Epithelial cell of prostate (primary cell): ENCODE data around the gene MT1E.
A peak's percentile ranks its signal among the peaks of the same experiment; 100 is the strongest.
"Not testable (repeated sequence)": the region's sequence is repeated elsewhere in the genome, so short reads cannot be mapped to it uniquely, and the experiment has no call there.

Source experiments
- DNase-seq: peaks from one replicate; pipeline ENCODE4 v3.0.0-alpha.2; 2011; ENCODE audit warnings: low read depth, low spot score
- H3K27ac ChIP-seq: fragments of 450-650 bp; 2 replicates; pipeline ENCODE4 v1.5.1; 2017; ENCODE audit warnings: mild to moderate bottlenecking

Gene MT1E

DNA sequence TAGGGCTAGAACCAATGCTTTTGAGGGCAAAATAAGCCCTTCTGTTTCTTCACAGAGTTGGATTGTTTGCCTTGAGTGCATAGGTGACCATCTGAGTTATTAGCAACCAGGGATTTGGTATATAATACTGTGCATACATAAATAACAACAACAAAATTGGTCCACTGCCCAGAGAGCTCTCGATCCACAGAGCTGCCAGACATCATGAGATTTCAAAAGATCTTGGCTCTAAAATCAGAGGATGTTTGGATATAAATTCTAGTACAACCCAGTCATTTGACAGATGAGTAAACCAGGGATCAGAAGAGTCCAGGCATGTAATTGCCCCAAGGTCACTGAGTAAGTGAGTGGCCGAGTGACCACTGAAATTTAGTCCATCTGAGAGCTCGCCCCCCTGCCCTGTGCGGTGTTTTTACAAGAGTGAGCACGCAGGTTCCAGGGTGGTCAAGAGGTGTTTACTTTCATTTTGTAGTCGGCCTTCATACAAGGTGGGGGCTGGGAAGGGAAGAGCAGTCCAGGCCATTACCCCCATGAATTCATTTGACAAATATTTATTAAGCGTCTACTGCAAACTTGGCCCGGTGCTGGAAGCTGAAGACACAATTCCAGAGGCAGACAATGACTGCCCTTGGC lies 19.0 kb upstream of the MT1E start:
- peak overlapping the region; percentile 100 for H3K27ac ChIP-seq

GRCh38 chr16:56607109-56607618 lies 18.4 kb upstream of the MT1E start:
- peak overlapping the region; percentile 100 for H3K27ac ChIP-seq
- DNase-seq: peak; percentile 93

More for the DNA sequence above, 19.0 kb upstream of the MT1E start:
- no peak for DNase-seq

- H3K27ac ChIP-seq: peak overlapping the region; percentile 100
- DNase-seq: no peak
Observed at GRCh38 chr16:56607675-56608042, 17.9 kb upstream of the MT1E start.

GRCh38 chr16:56608043-56608875 lies 17.3 kb upstream of the MT1E start, which contains the start of gene MT2A:
Gene MT2A, plus strand, starts transcription at chr16:56608584. Its CDS starts 72 bp downstream, at chr16:56608656.
- DNase-seq: peak; percentile 91

DNA sequence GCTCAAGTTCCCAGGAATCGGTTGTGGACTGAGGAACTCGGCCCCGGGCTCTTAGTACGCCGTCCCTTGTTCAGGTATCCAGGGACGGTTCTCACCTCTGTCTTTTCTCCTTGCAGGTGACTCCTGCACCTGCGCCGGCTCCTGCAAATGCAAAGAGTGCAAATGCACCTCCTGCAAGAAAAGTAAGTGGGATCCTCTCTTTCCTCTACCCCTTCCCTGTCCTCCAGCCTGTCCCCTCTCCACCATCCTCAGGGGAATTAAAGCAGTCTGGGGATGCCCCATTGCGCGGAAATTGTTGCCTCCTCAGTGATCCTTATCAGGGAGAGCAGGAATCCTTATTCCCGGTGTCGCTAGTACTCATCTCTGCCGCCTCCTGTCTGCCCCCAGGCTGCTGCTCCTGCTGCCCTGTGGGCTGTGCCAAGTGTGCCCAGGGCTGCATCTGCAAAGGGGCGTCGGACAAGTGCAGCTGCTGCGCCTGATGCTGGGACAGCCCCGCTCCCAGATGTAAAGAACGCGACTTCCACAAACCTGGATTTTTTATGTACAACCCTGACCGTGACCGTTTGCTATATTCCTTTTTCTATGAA lies 16.6 kb upstream of the MT1E start:
- no peak for DNase-seq

More at GRCh38 chr16:56608043-56608875, 17.3 kb upstream of the MT1E start, which contains the start of gene MT2A:
- peak within 1 kb of the TSS; percentile 100 for H3K27ac ChIP-seq

DNA sequence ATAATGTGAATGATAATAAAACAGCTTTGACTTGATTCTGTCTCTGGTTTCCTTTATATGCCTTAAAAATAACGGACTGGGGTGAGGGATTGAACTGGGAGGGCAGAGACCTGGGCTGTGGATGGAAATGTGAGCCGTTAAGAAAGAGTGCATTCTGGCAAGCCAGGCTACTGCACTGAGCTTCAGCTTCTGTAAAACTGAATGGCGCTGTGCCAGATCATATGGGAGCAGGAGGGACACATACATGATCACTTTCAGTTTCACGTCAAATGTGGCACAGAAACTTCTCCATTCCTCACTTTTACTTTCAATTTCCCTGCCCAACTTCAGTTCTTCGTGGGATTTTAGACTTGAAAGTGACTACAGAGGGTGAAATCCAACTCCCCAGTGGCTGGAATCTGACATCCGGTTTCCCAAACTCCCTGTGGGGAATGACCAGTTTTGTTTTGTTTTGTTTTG lies 16.1 kb upstream of the MT1E start:
- no peak for DNase-seq
- H3K27ac ChIP-seq: peak overlapping the region; percentile 100

More for the DNA sequence above, 16.6 kb upstream of the MT1E start:
- peak overlapping the region; percentile 100 for H3K27ac ChIP-seq

DNA sequence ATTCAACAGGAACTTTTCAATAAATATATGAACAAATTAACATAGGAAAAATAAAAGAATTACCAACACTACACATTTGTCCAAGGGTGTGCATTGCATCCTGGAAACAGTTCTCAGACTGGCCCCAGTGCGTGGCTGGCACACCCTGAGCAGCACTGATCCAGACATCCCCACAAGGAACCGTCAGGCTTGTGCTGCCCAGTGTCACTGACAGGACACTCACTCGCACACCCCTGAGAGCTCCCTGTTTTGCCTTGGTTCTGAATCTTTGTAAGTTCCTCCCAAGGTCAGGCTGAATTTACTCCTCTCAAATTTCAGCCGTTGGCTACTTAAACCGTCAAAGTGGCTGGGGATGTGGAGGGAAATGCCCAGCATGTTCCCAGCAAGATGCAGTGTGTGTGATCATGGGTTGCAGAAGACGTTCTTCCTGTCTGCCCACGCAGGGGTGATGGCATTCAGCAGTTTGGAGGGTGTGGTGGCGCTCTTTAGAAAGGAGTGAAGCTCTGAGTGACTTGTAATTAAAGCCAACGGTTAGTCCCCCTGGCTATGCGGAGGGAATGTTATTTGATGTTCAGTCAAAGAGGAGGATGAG lies 15.5 kb upstream of the MT1E start:
- H3K27ac ChIP-seq: peak overlapping the region; percentile 100
- DNase-seq: no peak

- H3K27ac ChIP-seq: peak overlapping the region; percentile 100
- DNase-seq: no peak
Observed at GRCh38 chr16:56610609-56611111, 14.9 kb upstream of the MT1E start.

GRCh38 chr16:56611281-56611833 lies 14.2 kb upstream of the MT1E start:
- no peak for DNase-seq
- H3K27ac ChIP-seq: peak overlapping the region; percentile 100

DNA sequence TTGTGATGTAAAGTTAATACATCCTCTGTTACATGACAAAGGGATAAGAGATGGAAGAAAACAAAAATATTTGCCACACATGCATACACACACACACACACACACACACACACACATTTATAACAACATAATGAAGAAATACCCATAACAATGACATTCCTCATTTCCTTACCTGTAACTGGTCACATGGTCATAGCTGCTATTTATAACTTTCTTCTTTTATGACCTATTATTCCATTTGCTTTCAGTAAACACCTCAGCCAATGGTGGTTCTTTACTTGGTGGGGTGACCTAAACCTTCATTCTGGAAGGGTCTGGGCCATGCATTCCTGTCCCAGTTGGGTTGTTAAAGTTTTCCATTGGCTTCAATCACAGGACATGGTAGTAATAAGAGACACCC lies 11.9 kb upstream of the MT1E start:
- H3K27ac ChIP-seq: peak overlapping the region; percentile 95
- DNase-seq: no peak

GRCh38 chr16:56614549-56614991 lies 11.0 kb upstream of the MT1E start:
- H3K27ac ChIP-seq: peak overlapping the region; percentile 95
- no peak for DNase-seq

DNA sequence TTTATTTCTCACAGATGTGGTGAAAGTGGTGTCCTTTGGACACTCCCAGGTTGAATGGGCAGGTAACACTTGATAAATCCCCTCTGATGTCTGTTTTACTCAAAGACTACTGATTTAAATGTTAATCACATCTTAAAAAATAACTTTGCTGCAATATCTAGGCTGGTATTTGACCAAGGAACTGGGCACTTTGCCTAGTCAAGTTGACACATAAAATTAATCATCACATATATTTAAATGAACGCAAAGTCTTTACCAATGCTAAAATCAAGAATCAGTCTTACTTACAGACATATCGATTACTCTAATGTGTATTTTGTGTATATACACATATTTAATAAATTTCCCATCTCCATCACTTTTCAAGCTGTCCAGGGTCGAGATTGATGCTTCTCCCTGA lies 10.2 kb upstream of the MT1E start:
- no peak for DNase-seq
- peak overlapping the region; percentile 95 for H3K27ac ChIP-seq

DNA sequence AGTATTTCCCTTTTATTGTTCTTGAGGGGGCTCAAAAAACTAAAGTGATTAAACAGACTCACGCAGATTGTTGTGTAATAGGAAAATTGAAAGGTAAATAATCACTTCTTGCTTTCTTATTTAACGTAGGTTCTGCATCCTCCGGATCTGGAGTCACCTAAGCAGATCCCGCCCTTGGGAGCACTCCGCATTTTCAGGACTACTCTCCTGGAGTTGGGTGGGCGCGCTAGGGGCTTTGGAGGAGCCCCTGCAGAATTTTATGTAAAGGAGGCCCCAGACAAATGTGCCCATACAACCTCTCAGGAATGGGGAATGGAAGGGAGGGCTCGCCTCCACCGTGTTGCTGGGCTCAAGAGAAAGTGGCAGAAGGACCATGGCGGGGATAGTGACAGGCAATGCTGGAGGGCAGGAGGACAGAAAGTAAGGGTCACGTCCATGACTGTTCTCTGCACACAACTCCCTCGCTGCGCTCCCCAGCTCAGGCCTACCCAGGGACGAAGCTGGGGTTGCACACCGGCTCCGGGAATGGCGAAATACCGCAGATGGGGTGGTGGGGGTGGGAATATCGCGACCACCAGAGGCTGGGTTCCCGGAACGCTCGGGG lies 8.9 kb upstream of the MT1E start:
- H3K27ac ChIP-seq: no peak overlapping the region

DNA sequence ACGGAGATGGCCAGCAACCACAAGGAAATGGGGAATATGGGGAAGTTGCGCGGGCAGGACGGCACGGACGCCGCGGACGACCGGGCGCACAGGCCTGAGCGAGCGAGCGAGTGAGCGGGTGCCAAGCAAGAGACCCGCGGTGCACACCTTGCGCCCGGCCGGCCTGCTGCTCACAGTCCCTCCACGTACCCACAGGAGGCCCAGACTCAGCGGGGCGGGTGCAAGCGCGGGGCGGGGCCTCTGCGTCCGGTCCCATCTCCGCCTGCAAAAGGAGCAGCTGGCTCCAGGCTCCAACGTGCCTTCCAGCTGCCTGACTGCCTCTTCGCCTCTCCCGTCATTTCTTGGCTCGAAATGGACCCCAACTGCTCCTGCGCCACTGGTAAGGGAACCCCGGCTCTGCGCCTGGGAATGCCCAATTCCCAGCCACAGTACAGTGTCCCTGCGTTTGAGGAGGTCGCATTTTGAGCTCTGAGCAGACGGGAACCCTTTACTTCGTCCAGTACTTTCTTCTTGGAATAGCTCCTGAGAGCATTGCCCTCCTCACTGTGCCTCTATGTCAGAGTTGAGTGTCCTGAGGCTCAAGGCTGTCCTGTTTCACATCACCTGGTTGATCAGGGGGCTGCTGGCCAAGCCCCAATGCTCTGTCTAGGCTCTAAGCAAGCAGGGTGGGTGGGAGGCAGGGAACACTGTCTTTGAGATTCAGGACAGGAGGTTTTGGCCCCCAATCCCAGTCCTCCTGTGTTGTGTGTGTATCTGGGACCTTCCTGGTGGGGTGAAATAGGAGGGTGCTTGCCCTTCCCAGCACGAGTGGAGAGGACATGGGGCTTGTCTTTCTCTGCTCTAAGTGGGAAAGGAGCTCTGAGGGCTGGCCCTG lies 8.1 kb upstream of the MT1E start:
- H3K27ac ChIP-seq: no peak overlapping the region
- DNase-seq: no peak

More for the DNA sequence above, 8.9 kb upstream of the MT1E start:
- no peak for DNase-seq

DNA sequence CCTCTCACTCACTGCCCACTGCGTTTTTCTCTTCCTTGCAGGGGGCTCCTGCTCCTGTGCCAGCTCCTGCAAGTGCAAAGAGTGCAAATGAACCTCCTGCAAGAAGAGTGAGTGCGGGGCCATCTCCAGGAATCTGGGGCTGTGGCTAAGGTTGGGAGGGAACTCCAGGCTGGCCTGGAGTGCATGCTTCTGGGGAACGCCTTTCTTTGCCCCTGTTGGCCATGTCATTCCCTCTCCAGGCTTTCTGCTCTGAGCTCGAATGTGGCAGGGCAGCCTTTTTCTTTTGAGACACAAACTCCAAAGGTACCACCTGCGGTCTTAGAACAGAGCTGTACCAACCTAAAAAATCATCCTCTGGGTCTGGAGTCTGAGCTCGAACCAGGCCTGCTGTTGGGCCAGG lies 7.4 kb upstream of the MT1E start:
- H3K27ac ChIP-seq: no peak overlapping the region
- DNase-seq: no peak

DNA sequence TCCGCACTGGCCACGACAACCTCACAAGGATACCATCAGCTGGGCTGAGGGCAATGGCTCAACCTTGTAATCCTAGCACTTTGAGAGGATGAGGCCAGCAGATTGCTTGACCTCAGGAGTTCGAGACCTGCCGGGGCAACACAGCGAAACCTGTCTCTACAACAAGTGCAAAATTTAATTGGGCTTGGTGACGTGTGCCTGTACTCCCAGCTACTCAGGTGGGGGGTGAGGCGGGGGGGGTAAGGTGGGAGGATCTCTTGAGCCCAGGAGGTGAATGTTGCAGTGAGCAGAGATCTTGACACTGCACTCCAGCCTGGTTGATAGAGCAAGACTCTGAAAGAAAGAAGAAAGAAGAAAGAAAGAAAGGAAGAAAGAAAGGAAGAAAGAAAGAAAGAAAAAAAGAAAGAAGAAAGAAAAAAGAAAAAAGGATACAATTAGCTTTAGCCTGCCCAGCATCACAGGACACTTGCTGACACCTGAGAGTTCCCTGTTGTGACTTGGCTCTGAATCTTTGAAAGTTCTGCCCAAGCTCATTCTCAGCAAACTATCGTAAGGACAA lies 5.2 kb upstream of the MT1E start:
- no peak for DNase-seq
- H3K27ac ChIP-seq: no peak overlapping the region

DNA sequence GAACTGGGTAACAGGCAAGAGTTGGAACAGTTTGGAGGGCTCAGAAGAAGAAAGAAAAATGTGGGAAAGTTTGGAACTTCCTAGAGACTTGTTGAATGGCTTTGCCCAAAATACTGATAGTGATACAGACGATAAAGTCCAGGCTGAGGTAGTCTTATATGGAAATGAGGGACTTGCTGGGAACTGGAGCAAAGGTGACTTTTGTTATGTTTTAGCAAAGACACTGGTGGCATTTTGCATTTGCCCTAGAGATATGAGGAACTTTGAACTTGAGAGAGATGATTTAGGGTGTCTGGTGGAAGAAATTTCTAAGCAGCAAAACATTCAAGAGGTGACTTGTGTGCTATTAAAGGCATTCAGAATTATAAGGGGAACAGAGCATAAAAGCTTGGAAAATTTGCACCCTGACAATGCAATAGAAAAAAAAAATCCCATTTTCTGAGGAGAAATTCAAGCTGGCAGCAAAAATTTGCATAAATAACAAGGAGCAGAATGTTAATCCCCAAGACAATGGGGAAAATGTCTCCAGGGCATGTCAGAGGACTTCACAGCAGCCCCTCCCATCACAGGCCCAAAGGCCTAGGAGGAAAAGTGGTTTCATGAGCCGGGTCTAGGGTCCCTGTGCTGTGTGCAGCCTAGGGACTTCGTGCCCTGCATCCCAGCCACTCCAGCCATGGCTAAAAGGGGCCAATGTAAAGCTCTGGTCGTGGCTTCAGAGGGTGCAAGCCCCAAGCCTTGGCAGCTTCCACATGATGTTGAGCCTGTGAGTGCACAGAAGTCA lies 3.7 kb upstream of the MT1E start:
- not testable (repeated sequence) for DNase-seq, H3K27ac ChIP-seq
